ENCODE data around the gene OPCML.

The OPCML gene

DNA sequence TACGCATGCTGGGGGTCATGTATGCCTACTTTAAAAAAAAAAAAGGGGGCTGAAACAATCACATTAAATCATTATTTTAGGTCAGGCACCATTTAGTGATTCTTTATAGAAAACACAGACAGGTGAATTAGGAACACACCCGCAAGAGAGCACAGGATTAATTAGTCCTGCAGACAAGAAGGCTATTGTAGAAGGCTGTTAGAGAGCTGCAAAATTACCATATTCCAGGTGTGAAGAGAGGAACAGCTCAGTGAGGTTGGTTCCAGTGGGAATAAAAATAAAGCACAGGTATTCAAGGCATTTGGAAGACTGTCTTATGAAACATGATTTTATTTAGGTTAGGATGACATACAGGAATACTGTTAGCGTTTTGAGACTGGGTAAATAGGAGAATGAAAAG, 649.1 kb downstream of the OPCML start:
- DNase-seq, result no peak

DNA sequence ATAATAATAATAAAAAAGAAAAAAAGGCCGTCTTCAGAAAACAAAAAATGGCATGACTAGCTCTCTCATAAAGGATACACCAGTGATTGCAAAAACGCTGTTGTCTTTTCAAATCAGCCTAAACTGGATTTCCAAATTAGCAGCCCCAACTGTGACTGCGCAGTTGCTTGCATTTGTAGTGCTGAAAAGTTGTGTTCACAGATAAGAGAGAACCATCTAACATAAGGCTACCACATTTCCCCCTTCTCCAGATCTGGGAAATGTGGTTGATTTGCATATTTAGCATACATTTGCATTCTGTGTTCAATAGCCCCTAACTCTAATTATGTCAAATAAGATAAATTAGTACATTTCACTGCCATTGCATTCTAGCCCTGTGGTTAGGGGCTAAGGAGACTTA, 650.7 kb downstream of the OPCML start:
- no peak for DNase-seq

DNA sequence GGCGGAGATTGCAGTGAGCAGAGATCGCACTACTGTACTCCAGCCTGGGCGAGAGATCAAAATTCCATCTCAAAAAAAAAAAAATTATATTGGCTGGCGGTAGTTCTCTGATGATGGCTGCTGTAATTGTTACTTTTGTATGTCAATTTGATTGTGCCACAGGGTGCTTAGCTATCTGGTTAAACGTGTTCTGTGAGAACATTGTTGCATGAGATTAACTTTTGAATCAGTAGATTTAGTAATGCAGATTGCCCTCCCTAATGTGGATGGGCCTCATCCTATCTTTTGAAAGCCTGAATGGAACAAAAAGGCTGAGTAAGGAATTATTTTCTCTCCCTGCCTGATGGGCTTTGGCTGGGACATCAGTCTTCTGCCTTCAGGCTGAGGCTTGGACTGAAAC, 654.2 kb downstream of the OPCML start:
- no peak for DNase-seq

DNA sequence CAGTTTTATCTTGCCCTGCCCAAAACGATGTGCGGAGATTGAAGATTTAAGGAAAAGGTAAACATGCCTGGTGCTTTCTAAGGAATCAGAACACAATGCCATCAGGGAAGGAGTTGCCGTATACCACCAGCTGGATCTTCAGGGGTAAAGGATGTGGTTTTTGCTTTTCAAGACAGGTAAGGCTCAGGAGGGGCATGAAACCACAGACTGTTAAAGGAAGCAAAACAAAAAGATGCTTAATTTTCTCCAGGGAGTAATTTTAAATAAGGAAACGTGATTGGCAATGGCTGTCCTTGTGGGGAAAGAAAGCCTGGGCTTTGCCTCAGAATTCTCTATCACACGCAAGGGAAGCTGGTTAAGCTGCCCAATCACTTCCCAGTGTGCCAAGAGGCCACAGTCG, 655.6 kb downstream of the OPCML start:
- DNase-seq, result no peak

DNA sequence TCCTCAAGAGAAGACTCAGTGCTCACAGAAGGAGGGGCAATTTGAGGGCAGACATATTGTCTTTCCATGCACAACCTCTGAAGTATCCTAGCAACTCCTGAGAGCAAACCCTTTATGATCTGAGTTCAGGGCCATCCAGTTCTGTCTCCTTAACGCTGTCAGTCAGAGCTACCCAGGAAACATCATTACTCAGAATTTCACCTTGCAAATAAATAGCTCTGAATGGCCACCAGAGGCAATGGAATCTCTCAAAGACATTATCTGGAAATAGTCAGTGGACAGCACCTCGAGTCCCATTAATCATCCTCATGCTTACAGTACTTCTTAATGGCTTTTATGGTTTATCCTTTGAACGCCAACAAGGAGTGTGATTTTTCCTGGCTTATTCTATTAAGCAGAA, 656.1 kb downstream of the OPCML start:
- DNase-seq, result no peak

DNA sequence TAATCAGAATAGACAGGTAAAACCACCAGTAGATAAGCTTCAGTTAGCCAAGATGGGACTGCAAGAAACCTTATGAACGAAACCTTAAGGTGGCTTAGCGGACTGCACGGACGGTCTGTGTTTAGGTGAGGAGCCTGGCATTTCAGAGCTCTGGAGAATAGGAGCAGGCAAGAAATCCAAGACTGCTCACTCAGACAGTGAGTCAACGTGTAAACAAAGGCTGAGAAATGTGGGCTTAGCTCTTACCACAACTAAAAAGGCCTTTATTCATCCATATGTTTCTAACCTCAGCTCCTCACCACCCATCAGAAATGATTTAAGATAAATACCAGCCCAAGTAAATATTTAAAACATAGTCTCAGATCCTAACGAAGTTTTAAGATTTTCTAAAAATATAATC, 657.7 kb downstream of the OPCML start:
- no peak for DNase-seq

DNA sequence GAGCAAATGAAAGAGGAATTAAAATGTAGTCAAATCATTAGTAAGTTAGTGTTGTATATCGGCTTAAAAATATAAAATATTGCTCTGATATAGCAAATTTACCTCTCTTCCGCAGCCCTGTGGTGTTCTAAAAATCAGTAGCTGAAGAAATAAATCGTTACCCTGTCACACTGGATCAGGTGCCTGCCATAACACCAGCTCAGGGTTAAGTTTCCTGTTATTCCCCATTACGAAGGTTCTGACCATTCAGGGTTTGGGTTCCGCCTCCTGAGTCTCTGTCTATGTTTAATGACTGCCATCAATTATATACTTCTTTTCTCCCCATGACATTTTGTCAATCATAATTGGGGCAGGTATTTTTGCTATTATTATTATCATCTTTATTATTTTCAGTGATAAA, 658.5 kb downstream of the OPCML start:
- no peak for DNase-seq

DNA sequence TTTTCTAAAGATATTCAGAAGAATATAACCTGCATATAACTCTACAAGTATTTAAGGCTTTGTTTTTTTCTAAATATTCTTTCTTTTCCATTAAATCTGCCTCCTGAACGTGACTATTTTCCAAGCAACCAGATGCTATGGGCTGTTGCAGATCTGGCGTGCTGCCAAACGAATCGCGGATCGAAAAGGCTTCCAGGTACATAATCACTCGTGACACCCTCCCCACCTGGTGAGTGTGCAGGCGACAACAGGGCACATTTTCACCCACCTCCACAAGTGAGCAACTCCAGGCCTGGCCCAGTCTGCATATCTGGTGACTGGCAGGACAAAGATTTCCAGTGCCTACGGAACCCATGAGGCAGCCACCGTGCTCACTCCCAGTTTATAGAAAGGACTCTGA, 660.1 kb downstream of the OPCML start:
- no peak for DNase-seq

DNA sequence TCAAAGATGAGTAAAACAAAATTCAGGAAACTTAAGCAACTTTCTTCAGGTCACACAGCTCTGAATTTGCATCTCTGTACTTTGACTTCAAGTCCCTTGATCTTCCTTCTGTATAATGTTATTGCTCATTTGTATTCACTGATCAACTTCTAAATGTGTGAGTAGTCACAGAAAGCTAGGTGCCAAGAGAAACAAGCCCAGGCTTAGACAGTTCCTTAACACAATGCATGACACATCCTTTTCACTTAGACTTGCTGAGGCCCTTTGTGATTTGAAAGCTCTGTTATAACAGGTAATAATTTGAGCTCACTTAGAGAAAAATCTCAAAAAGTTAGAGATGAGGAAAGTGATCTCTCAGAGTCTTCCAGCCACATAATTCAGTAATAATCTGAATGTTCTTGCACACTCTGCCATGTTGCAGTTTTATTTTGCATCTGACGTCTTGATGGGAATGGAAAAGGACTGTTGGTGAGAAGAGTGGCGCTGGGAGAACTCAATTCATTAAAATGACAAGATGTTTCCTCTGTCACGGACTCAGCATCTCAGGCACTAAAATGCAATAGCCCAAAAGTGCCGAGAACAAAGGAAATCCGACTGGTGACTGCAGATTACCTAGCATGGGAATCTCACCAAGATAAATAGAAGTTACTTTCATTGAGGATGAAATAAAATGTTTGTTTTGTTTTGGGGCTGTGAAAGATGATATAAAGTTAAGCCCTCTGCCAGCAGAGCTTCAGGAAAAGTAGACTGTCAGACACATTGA, 665.3 kb downstream of the OPCML start:
- no peak for DNase-seq

DNA sequence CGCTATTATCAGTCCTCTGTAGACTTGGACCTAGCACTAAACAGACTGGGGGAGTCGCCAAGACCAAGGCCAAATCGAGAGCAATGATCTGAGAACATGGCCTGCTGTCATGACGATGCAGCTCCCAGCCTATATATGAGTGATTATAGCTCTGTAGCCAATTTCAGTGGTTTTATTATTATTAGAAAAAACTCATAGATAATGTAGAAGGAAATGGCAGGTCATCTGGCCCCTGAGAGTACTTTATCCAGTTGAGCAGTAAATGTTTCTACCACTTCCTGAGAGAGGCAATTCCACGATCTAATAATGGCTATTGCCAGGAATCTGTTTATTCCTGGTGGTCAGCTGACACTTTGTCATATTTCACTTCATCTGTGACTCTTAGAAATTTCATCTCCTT, 666.7 kb downstream of the OPCML start:
- DNase-seq, result no peak

DNA sequence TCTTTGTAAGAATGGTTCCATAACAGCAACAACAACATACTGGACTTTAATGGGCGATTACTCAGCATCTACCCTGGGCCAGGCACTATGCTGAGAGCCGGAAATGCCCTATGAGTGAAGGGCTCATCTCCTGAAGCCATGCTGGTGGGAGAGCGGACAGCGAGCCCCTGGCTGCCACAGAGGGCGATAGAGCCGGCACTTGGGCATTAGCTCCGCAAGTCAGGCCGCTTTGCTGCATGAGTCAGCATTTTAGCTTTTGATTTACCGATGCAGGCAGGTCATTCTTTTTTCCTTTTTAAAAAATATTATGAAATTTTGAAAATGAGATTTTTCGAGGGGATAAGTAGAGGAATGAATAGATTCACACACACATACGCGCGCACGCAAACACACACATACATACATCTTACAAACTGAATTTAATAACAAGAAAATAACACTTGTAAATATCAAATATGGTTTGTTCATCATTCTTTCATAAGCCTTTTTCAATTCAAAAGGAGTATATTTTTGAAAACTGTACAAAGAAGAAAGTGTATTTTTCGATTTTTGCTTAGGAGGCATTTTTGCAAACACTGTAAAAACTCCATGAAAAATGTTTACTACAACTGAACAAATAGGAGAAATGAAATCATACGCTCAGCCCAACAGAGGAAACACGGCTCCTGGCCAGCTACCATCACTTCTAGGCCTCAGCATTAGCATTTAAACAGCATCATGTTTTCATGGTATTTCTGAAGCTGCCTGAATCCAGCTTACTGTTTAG, 667.3 kb downstream of the OPCML start:
- DNase-seq, result no peak

DNA sequence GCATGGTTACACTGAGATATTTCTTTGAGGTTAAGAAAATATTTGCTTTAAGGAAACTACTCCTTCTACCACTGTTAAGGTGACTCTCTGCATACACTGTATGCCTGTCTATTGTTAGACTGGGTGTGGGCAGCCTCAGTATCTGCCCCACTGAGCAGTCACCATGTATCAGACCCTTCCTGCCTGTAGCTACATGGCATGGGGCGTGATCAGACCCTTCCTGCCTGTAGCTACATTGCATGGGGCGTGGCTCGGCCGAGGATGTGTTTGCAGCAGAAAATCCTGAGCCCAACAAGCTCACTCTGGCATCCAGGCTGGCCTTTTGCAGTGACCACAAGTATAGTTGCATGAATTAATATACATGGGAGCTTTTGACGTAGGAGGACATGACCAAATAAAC, 669.4 kb downstream of the OPCML start:
- no peak for DNase-seq

DNA sequence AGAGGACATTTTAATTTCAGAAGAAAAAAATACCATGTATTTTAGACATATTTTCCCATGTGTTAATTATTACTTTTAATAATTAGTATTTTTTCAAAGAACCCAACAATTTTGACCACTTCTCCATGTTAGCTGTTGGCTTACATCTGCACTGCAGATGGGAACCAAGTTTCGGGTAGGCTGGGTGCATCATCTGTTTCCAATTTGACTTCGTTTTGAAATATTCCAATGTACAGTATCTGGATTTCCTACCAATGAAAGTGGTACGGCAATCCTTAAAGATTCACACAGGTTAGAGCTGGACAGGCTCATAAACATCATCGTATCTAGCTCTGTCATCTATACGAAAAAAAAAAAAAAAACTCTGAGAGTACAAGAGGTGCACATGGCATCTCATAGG, 670.2 kb downstream of the OPCML start:
- no peak for DNase-seq

DNA sequence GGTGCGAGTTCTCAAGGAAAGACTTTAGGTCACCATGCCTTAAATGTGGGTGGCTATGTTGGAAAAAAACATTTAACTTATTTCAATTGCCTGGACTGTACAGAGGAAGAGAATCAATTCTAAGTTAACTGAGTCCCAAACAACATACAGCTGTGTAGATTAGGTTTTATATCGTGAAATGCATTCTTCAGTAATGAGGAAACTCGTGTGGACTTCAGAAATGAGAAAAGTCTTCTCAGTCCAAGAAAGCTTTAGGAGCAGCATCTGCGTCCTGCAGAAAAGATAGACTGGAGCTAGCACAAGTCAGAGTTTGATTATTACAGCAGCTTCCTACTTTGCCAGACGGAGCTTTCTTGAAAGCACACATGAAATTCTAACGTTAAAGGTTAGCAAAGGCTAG, 673.0 kb downstream of the OPCML start:
- no peak for DNase-seq

DNA sequence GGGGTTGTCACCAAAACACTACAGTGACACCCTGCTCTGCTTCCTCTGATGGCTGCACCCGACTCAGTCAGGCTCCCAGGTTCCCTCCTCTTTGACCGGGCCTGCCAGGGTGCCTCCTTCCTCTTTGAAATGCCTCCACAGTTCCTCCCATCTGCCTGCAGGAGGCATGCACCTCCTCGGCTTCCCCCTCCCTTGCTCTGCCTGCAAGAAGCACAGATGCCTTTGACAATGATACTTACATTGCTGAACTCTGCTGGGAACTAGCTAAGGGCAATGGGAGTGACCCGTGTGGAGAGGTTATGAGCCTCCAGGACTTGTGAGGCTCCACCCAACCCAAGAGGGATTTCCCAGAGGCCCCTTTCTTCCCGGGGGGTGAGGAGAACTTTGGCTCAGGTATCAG, 674.1 kb downstream of the OPCML start:
- DNase-seq, result no peak

DNA sequence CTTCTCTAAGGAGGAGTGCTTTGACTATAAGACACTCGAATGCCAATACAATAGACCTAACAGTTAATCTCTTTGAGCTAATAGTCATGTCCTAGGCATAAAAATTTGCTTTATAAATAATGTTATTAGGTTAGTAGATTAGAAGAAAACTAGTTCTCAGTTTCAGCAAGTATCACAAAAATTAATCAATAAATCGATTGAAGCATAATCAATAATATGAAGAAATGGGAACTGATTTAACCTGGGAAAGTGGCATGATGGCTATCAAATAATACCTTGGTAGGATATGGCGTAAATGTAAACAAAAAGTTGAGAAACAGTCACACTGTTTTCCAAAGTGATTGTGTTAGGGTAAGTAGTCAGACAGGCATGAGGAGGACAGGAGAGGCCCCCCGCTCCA, 676.3 kb downstream of the OPCML start:
- no peak for DNase-seq

DNA sequence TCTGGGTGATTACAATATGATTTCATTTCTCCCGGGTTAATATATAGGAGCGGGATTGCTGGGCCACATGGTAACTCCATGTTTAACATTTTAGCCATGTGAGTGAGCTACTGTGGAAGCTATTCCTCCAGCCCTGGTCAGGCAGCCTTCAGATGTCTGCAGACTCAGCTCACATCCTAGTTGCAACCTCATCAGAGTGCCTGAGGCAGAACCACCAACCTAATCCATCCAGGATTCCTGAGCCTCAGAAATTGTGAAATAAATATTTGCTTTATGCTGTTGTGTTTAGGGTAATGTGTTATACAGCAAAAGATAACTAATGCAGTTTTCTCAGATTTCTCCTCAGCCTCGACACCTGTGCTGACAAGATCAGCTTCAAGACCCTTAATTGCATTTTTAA, 676.8 kb downstream of the OPCML start:
- DNase-seq, result no peak

DNA sequence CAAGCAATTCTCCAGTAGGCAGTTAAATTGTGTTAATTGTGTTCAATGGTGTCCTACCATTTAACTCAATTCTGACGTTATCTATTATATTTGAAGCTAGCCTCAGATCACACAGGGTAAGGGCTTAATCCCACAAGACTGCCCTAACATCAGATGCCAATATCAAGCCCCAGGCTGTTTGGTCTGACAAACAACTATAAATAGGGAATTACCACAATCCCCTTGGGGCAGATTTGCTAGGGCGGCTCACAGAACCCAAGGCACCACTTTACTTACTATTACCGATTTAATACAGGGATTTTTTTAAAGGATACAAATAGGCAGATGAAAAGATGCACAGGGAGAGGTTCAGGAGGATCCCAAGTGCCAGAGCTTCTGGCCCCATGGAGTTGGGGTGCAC, 678.4 kb downstream of the OPCML start:
- no peak for DNase-seq

DNA sequence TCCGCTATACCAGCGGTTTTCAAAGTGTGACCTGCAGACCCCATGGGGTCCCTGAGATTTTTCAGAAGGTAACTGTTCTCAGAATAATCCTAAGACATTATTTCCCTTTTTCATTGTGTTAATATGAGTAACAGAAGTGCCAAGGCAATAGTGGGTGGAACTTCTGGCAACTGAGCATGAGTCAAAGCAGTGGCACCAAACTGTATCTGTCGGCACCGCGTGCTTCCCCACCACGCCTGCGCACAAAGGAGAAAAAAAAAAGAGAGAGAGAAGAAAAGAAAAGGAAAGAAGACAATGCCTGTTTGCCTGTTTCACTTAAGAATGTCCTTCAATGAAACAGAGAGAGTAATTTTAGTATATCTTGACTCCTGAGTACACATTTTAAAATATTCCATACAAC, 679.9 kb downstream of the OPCML start:
- DNase-seq, result no peak

DNA sequence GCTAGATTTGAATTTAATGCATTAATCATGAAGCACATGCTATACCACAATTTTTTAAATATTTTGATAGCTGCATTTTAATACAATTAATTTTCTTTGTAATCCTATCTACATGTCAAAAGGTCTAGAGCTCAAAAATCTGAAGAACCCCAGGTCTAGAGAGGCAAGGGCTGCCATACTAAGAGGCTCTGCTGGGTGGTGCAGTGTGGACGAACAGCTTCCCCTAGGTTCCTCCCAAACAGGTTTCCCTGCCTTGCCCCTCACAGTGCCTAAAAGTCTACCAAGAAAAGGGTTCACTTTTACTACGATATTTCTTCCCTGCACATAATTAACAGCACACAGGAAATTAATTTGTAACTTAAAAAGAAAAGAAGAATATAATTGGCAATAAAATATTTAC, 681.1 kb downstream of the OPCML start:
- DNase-seq, result no peak

DNA sequence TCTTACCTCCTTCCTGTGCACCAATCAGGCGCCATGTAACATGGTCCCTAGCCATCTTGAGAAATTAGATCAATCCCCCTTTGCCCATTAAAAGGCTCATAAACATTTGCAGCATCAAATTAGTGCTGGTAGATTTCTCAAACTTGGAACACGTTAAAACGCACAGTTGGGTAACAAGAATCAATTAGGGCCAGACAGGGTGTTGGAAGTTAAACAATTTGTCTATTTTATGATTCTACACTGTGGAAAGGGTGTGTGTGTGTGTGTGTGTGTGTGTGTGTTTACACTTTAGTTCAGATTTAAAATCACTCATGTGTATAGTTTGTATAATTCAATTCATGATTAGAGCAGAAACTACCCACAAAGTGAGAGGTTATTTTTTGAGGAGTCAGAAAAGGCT, 682.0 kb downstream of the OPCML start:
- DNase-seq, result no peak

DNA sequence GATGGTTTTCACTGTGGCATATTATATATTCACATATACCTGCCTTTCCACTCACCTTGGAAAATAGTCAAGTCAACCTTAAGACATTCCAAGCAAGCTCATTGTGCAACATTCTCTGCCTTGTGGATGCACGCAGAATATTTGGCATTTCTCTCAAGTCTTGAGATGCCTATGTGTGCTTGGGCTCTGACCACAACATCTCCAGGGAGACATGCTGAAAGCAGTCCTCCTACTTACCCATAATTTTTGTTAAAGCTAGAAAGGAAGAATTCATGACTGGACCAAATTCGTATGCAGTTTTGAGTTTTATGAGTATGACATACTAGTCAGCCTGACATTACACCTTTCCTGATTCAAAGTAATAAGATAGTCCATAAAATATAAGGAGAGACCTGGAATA, 684.0 kb downstream of the OPCML start:
- no peak for DNase-seq

DNA sequence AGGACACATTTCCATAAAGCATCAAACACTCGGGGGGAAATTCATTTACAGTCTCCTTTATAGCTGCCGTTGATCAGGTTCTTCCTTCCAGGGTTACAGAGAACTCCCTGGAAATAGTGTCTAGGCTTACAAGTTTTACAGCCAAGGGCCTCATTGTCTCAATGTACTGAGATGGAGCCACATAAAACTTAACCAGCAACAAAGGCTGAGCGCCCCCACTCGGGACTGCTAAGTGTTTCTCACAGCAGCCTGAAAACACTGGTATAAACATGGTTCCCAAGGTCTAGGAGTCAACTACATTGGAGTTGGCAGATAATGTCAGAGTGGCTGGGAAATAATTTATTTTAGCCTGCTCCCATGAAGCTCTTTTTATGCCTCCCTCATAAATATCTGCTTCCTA, 686.2 kb downstream of the OPCML start:
- no peak for DNase-seq

DNA sequence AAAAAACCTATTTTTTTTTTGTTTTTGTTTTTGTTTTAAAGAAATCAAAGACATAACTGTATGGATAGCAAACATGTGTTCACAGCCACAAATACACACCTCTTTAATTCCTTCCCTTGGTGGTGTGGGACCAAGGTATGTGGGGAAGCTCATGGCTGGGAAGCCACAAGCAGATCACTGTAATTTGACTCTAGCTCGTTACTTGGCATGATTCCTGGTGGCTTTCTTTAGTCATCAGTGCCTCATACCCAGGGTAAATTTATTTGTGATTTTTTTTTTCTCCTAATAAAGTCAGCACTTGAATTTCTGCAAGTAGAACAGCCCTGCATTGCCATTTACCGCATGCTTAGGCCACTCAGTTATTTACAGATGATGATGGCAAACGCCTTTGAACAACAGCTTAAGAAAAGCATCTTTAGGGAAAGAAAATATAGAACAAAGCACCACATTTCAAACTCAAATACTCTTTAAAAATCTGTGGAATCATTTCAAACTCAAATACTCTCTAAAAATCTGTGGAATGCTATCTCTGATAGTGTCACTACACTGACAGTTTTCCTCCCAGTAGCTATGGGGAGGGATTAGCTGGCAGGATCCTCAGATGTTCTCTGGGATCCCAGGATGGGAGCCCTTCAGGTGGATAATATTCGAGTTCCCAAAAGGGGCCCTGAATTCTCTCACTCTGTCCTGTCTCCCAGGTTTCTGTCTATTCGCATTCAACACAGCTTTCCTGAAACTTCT, 687.2 kb downstream of the OPCML start:
- no peak for DNase-seq
